HepG2 (cell line): ENCODE measurements around the gene ZBTB37.
"Not testable (repeated sequence)": the region's sequence is repeated elsewhere in the genome, so short reads cannot be mapped to it uniquely, and the experiment has no call there.

Source experiments
- FOXM1 ChIP-seq: sonication (generic); formaldehyde crosslinking; IDR thresholded peaks from 2 replicates; pipeline ENCODE4 v1.5.0; 2020; ENCODE audit warnings: missing genetic modification reagents
- KDM4B ChIP-seq: sonication (generic); formaldehyde crosslinking; IDR thresholded peaks from 2 replicates; pipeline ENCODE4 v1.4.0; 2020; ENCODE audit warnings: missing genetic modification reagents
- MYC ChIP-seq: sonication (generic); formaldehyde crosslinking; IDR thresholded peaks from 2 replicates; pipeline ENCODE4 v1.9.0; 2021; ENCODE audit warnings: missing genetic modification reagents, borderline replicate concordance
- NPAS2 ChIP-seq: sonication (generic); formaldehyde crosslinking; IDR thresholded peaks from 2 replicates; pipeline ENCODE4 v1.8.0; 2022; ENCODE audit warnings: mild to moderate bottlenecking, missing genetic modification reagents, borderline replicate concordance
- SKIL ChIP-seq: sonication (generic); formaldehyde crosslinking; IDR thresholded peaks from 2 replicates; pipeline ENCODE4 v1.8.0; 2022; ENCODE audit warnings: missing genetic modification reagents, mild to moderate bottlenecking, moderate library complexity, borderline replicate concordance
- SNAI1 ChIP-seq: sonication (generic); formaldehyde crosslinking; IDR thresholded peaks from 2 replicates; pipeline ENCODE4 v1.5.0; 2020; ENCODE audit warnings: mild to moderate bottlenecking, missing genetic modification reagents, borderline replicate concordance
- ZNF253 ChIP-seq: sonication (generic); formaldehyde crosslinking; IDR thresholded peaks from 2 replicates; pipeline ENCODE4 v1.8.0; 2022; ENCODE audit warnings: mild to moderate bottlenecking, missing genetic modification reagents, borderline replicate concordance

- not testable (repeated sequence) for TF ChIP-seq SNAI1; KDM4B; MYC (CRISPR knock-in tag); NPAS2; ZNF253 (CRISPR knock-in tag); FOXM1 (CRISPR knock-in tag); SKIL (CRISPR knock-in tag)
Measured at GRCh38 chr1:173881117-173881516, 12.9 kb downstream of the ZBTB37 start.
